GM10266 (cell line): ENCODE data around the gene TBX6.
A peak's percentile ranks its signal among the peaks of the same experiment; 100 is the strongest.
"Not testable (repeated sequence)": the region's sequence is repeated elsewhere in the genome, so short reads cannot be mapped to it uniquely, and the experiment has no call there.

Source experiments
- DNase-seq: peaks from one replicate; pipeline ENCODE4 v3.0.0; 2012; ENCODE audit errors: extremely low spot score
- TF ChIP-seq, protein P1 (sequence below): IDR thresholded peaks from 2 replicates; pipeline ENCODE4 v1.5.1; 2012; ENCODE audit warnings: mild to moderate bottlenecking, low read depth; ENCODE audit not compliant: control insufficient read depth, insufficient read depth; ENCODE audit errors: missing control alignments

The TBX6 gene

DNA sequence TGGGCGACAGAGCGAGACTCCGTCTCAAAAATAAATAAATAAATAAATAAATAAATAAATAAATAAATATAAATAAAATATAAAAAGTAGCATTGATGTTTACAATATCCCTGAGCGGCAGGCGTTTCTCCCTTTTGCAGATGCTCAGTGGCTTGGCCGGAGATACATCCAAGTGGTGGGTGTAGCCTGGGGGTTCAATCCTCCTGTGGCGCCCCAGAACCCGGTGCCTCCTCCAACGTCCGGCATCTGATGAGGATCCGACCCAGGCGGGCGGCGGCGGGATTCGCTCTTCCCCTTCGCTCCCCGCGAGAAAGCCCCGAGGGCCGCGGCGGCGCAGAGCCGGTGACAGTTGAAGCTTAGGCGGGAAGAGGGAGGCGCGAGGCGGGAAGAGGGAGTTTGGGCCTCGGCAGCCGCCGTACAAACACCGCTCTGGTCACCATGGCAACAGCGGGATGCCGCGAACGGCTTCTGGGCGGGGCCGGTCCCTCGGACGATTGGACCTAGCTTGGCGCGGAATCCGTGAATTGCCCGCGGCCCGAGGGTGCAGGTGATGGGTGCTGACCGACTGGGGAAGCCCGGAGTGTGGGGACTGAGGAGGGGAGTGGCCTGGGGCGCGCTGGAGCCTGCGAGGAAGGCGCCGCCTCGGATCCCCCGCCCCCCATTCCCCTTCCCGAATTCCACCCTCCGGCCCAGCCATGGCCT is 38.9 kb downstream of the TBX6 start:
- TF ChIP-seq, protein P1, sequence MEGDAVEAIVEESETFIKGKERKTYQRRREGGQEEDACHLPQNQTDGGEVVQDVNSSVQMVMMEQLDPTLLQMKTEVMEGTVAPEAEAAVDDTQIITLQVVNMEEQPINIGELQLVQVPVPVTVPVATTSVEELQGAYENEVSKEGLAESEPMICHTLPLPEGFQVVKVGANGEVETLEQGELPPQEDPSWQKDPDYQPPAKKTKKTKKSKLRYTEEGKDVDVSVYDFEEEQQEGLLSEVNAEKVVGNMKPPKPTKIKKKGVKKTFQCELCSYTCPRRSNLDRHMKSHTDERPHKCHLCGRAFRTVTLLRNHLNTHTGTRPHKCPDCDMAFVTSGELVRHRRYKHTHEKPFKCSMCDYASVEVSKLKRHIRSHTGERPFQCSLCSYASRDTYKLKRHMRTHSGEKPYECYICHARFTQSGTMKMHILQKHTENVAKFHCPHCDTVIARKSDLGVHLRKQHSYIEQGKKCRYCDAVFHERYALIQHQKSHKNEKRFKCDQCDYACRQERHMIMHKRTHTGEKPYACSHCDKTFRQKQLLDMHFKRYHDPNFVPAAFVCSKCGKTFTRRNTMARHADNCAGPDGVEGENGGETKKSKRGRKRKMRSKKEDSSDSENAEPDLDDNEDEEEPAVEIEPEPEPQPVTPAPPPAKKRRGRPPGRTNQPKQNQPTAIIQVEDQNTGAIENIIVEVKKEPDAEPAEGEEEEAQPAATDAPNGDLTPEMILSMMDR = no peak
- DNase-seq = peak; percentile 91

DNA sequence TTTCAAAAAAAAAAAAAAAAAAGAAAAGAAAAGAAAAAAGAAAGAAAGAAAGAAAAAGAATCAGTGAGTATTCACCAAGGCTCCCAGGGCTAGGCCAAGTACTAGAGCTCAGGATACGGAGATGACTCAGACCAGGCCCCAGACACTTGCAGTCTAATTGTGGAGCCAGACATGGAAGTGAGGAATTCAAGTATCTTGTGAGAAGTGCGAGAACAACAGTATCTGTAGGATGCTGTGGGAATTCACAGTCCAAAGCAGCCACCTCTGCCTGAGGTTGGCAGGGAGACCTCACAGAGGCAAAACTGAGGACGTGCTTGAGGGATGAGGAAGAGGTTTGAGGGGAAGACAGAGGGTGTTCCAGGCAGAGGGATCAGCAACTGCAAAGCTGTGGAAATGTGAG is 40.2 kb downstream of the TBX6 start:
- TF ChIP-seq, protein P1 = no peak
- DNase-seq = no peak

DNA sequence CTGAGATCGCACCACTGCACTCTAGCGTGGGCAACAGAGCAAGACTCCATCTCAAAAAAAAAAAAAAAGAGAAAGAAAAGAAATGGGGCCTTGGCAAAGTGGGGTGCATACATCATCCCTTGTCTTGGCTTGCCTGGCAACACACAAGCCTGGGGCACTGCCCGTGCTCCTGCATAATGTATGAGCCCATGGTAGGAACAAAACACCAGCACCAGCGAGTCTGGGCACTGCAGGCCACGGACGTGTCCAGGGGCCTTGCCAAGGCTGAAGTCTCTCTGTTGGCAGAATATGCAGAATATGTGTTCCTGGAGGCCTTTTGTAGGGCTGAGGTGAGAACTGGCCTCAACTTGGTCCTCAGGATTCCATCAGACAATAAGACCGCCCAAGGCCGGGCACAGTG is 41.9 kb downstream of the TBX6 start:
- DNase-seq = no peak
- TF ChIP-seq, protein P1 = no peak

DNA sequence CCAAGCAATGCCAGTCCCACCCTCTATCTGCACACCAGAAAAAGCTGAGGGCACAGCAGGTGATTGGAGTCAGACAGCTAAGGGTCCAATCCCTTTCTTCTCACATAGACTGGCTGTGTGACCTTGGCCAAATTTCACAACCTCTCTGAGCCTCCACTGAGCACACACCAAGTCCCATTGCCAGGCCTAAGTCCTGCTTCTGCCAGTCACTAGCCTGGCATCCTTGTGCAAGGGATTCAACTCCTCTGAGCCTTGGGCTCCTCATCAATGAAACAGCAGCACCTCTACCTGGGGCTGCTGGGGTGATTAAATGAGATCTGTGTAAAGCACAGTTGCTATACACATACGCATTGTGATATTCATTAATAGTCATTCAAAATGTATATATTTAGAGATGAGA is 45.1 kb downstream of the TBX6 start:
- TF ChIP-seq, protein P1 = no peak
- DNase-seq = no peak

DNA sequence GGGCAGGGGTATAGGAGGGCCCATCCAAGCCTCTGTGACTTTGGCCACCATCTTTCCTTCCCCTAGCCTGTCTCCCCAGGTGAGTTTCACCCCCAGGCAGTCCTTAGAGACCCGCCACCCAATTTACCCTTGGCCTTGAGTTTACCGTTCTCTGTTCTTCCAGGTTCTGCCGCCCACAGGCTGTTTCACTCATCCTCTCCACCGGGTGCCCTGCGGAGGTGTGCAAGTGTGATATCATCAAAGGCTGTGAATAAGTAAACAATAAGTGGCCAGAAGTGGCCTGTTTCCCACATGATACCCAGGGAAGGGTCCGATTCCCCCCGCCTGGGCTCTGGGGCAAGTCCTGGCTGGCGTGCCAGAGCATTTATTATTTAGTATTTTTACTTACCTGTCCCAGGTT is 45.5 kb downstream of the TBX6 start:
- no peak for DNase-seq
- TF ChIP-seq, protein P1 = no peak

DNA sequence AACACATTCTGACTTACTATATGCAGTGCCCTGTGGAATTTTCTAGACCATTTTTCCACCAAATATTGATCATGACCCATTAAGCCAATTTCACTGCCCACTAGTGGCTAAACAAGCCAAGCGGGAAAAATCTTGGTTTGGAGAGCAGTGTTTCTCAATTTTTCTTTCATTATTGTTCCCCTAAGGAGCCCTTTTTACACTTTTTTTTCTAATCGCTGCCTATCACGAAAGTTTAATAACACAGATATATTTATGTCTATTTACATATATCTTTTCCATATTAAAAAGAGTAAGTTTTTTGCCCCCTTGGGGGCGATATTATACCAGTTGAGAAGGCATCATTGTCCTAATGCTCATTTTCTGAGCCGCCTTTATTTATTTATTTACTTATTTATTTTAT is 49.9 kb downstream of the TBX6 start:
- DNase-seq = no peak
- TF ChIP-seq, protein P1 = no peak

DNA sequence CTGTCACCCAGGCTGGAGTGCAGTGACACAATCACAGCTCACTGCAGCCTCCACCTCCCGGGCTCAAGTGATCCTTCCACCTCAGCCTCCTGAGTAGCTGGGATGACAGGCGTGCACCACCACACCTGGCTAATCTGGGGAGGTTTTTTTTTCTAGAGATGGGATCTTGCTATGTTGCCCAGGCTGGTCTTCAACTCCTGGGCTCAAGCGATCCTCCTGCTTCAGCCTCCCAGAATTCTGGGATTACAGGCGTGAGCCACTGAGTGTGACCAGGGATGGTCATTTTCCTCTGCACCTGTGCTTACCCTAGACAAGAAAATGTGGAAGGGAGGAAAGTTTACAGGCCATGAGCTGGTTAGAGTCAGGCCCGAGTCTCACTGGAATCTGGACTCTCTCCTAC is 51.0 kb downstream of the TBX6 start:
- not testable (repeated sequence) for DNase-seq

DNA sequence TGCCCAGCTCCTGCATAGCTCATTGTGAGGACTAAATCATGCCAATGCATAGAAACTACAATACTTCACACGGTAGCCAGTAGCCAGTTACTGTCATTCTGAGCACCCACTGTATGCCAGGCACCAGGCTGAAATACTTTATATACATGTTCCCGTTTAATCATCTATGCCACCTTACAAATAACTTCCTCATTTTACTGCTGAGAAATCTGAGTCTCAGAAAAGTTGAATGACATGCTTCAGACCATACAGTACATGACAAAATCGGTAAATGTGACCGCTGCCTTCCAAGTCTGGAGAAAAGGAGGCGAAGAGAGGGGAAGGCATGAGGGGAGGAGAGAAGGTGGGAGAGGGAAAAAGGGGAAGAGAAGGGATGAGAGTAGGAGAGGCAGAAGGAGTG is 51.5 kb downstream of the TBX6 start:
- TF ChIP-seq, protein P1 = no peak
- DNase-seq = no peak
